ENCODE data around the gene TOX4. TPM values are rescaled to one million over a fixed set of nuclear protein-coding genes. Genes with fewer than 3 reads are reported as not detected.
"Not testable (repeated sequence)": the region's sequence is repeated elsewhere in the genome, so short reads cannot be mapped to it uniquely, and the experiment has no call there.

The TOX4 gene
- total and polyA plus RNA-seq, 2 of the 8 experiments (the other 6 are each of a cell fraction or from before 2014, with no cell fraction given): 51.5 to 58.3 TPM

DNA sequence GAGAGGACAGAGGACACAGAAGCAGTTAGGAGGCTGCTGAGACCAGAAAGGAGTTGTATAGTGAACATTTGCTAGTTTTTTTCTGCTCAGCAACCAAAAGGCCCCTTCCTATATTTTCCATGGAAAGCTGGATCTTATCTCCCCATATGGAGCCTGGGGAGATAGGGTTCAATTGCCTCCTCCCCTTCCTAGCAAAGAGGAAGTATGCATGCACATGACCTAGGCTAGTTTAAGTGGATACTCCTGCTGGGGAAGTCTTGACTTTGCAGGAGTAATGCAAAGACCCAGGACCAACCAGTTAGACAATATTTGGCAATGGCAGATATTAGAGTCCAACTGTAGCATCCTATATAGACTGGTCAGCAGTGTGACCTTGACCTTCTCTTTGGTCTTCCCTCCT lies 36.1 kb upstream of the TOX4 start (continued):
- no peak for TF ChIP-seq EP300 (IDR thresholded peaks at IDR 0.05; ENCODE audit: borderline replicate concordance in 1 of 2, low read depth in 2 of 2, low read length in 2 of 2)
- TF ChIP-seq, protein P1, sequence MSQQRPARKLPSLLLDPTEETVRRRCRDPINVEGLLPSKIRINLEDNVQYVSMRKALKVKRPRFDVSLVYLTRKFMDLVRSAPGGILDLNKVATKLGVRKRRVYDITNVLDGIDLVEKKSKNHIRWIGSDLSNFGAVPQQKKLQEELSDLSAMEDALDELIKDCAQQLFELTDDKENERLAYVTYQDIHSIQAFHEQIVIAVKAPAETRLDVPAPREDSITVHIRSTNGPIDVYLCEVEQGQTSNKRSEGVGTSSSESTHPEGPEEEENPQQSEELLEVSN (IDR thresholded peaks at IDR 0.05): no peak
- no peak for TF ChIP-seq RXRA (IDR thresholded peaks at IDR 0.05; ENCODE audit: insufficient read depth, low read depth, low read length)
- TF ChIP-seq BCL11A (IDR thresholded peaks at IDR 0.05; ENCODE audit: low read depth in 2 of 2, low read length in 2 of 2): no peak
- TF ChIP-seq, protein P2, sequence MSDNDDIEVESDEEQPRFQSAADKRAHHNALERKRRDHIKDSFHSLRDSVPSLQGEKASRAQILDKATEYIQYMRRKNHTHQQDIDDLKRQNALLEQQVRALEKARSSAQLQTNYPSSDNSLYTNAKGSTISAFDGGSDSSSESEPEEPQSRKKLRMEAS (IDR thresholded peaks at IDR 0.05): no peak
- no peak for TF ChIP-seq POU5F1 (IDR thresholded peaks at IDR 0.05; ENCODE audit: low read depth, low read length)

DNA sequence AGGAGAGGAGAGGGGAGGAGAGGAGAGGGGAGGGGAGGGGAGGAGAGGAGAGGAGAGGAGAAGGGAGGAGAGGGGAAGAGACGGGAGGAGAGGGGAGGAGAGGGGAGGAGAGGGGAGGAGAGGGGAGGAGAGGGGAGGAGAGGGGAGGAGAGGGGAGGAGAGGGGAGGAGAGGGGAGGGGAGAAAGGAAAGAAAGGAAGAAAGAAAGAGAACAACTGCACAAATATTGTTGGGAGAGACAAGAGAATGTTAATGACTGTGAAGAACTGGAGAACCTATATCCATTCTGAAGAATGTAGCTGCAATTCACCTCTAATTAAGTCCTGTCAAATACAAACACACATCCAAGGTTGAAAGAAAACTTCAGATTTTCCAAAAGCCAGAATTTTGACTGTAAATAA lies 34.3 kb upstream of the TOX4 start:
- H2BK120ac ChIP-seq (replicated peaks; ENCODE audit: low read depth, low read length); H2BK5ac ChIP-seq (ENCODE audit: low read depth, low read length); H3K27me3 ChIP-seq (replicated peaks in 1 of 4; ENCODE audit: control insufficient read depth in 3 of 4, extremely low read depth in 1 of 4, insufficient read depth in 3 of 4, low read length in 3 of 4); H2BK20ac ChIP-seq (ENCODE audit: low read length); H3K27ac ChIP-seq (ENCODE audit: low read depth, low read length); H3K56ac ChIP-seq (replicated peaks; ENCODE audit: insufficient read length, low read depth, low read length); H2AFZ ChIP-seq (ENCODE audit: low read length); H4K8ac ChIP-seq (ENCODE audit: extremely low read depth, insufficient read depth, low read length); H3K23ac ChIP-seq (ENCODE audit: insufficient read length); H2BK15ac ChIP-seq (ENCODE audit: low read length); FAIRE-seq; H3K9ac ChIP-seq (replicated peaks in 1 of 4; ENCODE audit: extremely low read depth in 1 of 4, low read depth in 3 of 4, low read length in 3 of 4); H2AK5ac ChIP-seq (ENCODE audit: low read depth, low read length); H4K91ac ChIP-seq (replicated peaks; ENCODE audit: insufficient read length, low read length); H3K4me3 ChIP-seq (ENCODE audit: extremely low read depth in 1 of 4, insufficient read depth in 2 of 4, low read depth in 3 of 4, low read length in 4 of 4); H3K36me3 ChIP-seq (ENCODE audit: control insufficient read depth in 2 of 4, insufficient read depth in 4 of 4, low read length in 3 of 4); H3K9me3 ChIP-seq (ENCODE audit: insufficient read depth in 2 of 2, low read depth in 1 of 2, low read length in 1 of 2); H3K23me2 ChIP-seq (ENCODE audit: low read depth, low read length); H3K18ac ChIP-seq (ENCODE audit: extremely low read depth, low read length); H3K4me2 ChIP-seq (ENCODE audit: insufficient read depth in 1 of 2, low read depth in 2 of 2, low read length in 2 of 2); H3K4me1 ChIP-seq (replicated peaks in 1 of 4; ENCODE audit: control insufficient read depth in 3 of 4, insufficient read depth in 4 of 4, low read length in 3 of 4); H2BK12ac ChIP-seq (ENCODE audit: low read depth, low read length); H4K20me1 ChIP-seq (replicated peaks in 1 of 2; ENCODE audit: control insufficient read depth in 1 of 2, insufficient read depth in 2 of 2, low read length in 2 of 2); H3K14ac ChIP-seq (ENCODE audit: insufficient read length); H4K5ac ChIP-seq (ENCODE audit: insufficient read length, low read depth, low read length); DNase-seq (ENCODE audit: low read depth in 1 of 2, low spot score in 2 of 2); H3K4ac ChIP-seq (replicated peaks; ENCODE audit: insufficient read length, low read depth, low read length): not testable (repeated sequence)
- peaks cover 11% of the 10 kb centered on the region for H3K79me1 ChIP-seq (ENCODE audit: low read depth, low read length)
- no CpG with 5 or more reads among the region's 1 CpG for WGBS, 2 experiments (ENCODE audit: extremely low coverage in 1 of 2, insufficient coverage in 1 of 2, insufficient read length in 1 of 2, insufficient replicate concordance in 2 of 2, low coverage in 1 of 2, low lambda C conversion rate in 2 of 2, missing lambda C conversion rate in 1 of 2)
- peaks cover 16 to 87% of the 10 kb centered on the region in 2 experiments for H3K79me2 ChIP-seq (ENCODE audit: control insufficient read depth in 1 of 2, insufficient read depth in 2 of 2, low read length in 2 of 2)
- POLR2A ChIA-PET (ENCODE audit: partially characterized antibody): interaction anchor here (1.1 to 5.1 kb wide), 4 partner anchors 8 to 13 kb away, joined by 4 to 36 read pairs (median 9); partner anchors contain the start of gene CHD8
- CTCF ChIA-PET (ENCODE audit: partially characterized antibody): interaction anchor here (0.9 to 1.7 kb wide), 2 partner anchors 15 to 35 kb away, joined by 4 to 8 read pairs; partner anchors contain the start of gene TOX4
